Stomach (tissue), 9 donors: ENCODE results near the gene SIGLEC7. TPM values are rescaled to one million over a fixed set of nuclear protein-coding genes. Genes with fewer than 3 reads are reported as not detected.

Source experiments
- DNase-seq, 2 donors: peaks; one replicate each; pipeline versions ENCODE4 v3.0.0 to v3.0.0-alpha.2; 2013 to 2019
- H3K27ac ChIP-seq, 5 donors: fragments of 200-600 bp in 4 of 5; sonication (generic) in 4 of 5; one replicate each; pipeline ENCODE4 v1.5.1; 2013 to 2019; ENCODE audit warnings: mild to moderate bottlenecking in 1 of 5, moderate library complexity in 1 of 5
- H3K27me3 ChIP-seq, 3 donors: fragments of 200-600 bp; sonication (generic); one replicate each; pipeline ENCODE4 v1.5.1; 2017 to 2019; ENCODE audit warnings: mixed run types in 1 of 3
- H3K36me3 ChIP-seq, 4 donors: fragments of 200-600 bp; sonication (generic); 1 replicate in 3 of 4; 2 replicates in 1 of 4; pipeline ENCODE4 v1.5.1; 2016 to 2019
- H3K4me1 ChIP-seq, 4 donors: fragments of 200-600 bp; sonication (generic); one replicate each; pipeline ENCODE4 v1.5.1; 2016 to 2019
- H3K4me3 ChIP-seq, 4 donors: fragments of 200-600 bp; sonication (generic) in 3 of 4; one replicate each; pipeline ENCODE4 v1.5.1; 2016 to 2019; ENCODE audit warnings: mild to moderate bottlenecking in 1 of 4
- H3K9me3 ChIP-seq, 4 donors: fragments of 200-600 bp; sonication (generic); one replicate each; pipeline ENCODE4 v1.5.1; 2016 to 2019
- CTCF ChIP-seq, 7 experiments: fragments of 450-650 bp in 4 of 7; fragments of 200-600 bp in 3 of 7; sonication (generic) in 3 of 7; IDR thresholded peaks; one replicate each; pipeline ENCODE4 v1.5.1; 2016 to 2019; ENCODE audit warnings: antibody characterized with exemption in 7 of 7, control low read depth in 2 of 7, mild to moderate bottlenecking in 1 of 7
- EP300 ChIP-seq: sonication (generic); formaldehyde crosslinking; IDR thresholded peaks from one replicate; pipeline ENCODE4 v1.6.1; 2017; ENCODE audit warnings: antibody characterized with exemption
- POLR2A ChIP-seq, 4 donors: fragments of 450-650 bp; IDR thresholded peaks; one replicate each; pipeline ENCODE4 v1.6.1; 2016; ENCODE audit warnings: antibody characterized with exemption in 4 of 4, control low read depth in 2 of 4, mild to moderate bottlenecking in 1 of 4, moderate library complexity in 1 of 4
- POLR2AphosphoS5 ChIP-seq, 3 donors: sonication (generic); formaldehyde crosslinking; IDR thresholded peaks; one replicate each; pipeline ENCODE4 v1.6.1; 2016; ENCODE audit warnings: antibody characterized with exemption in 3 of 3
- WGBS, 5 donors: extraction: QIAGEN DNeasy Blood & Tissue Kit in 3 of 5; methylation state at CpG; one replicate each; pipeline versions ENCODE4 v1.1.5 to v1.1.7; 2013 to 2018; 5-methylcytosine and 5-hydroxymethylcytosine counted together
- intact Hi-C: fragments of 100-400 bp; cut with DNase I; formaldehyde crosslinking; loops from one replicate; pipeline ENCODE4 v1.15.1; 2023; ENCODE audit warnings: low total_unique reads
- polyA plus RNA-seq, 3 donors: library from polyadenylated mRNA; stranded (reverse); fragments of 200-250 nt; gene quantifications; one replicate each; pipeline ENCODE4 v1.2.3, GENCODE V29; 2013
- total RNA-seq, 5 donors: library from RNA; depleted of rRNA; stranded (reverse); fragments of >200 nt; gene quantifications; one replicate each; pipeline versions ENCODE4 v1.1.0 to v1.2.3, GENCODE V29; 2014 to 2016
- donor health status: healthy with polysubstance abuse.
- donor health status: Bipolar disorder and iron deficiency.
- donor health status: healthy.

Gene SIGLEC7
- total and polyA plus RNA-seq, 8 donors = 0.18 to 1.8 (median 0.90) TPM; not detected in 4

GRCh38 chr19:51124729-51125128 is 17.4 kb upstream of the SIGLEC7 start, which contains the start of gene SIGLEC9:
Gene SIGLEC9, plus strand, starts transcription at chr19:51124906. Its CDS starts 69 bp downstream, at chr19:51124975.
- peak within 1 kb of the TSS in 4 of 5 donors; percentile 13 to 81 (median 68) for H3K27ac ChIP-seq
- no peak for TF ChIP-seq CTCF (IDR thresholded peaks at IDR 0.05)
- no peak for TF ChIP-seq EP300
- TF ChIP-seq POLR2AphosphoS5 (IDR thresholded peaks at IDR 0.05) = no peak
- no peak for TF ChIP-seq POLR2A (IDR thresholded peaks at IDR 0.05)
- WGBS, 5 donors = 59 to 73% (median 65%) methylated on average over 11 to 14 of the region's 14 CpGs

GRCh38 chr19:51125421-51126075 is 16.6 kb upstream of the SIGLEC7 start:
- Histone ChIP-seq H3K27me3 (peaks cover 0 to 38% (median 0%) of the 10 kb centered on the region in 3 donors), H3K36me3 (no peaks in the 10 kb centered on the region), H3K4me1 (peaks cover 0 to 11% (median 4%) of the 10 kb centered on the region in 4 donors), H3K4me3 (peak overlapping the region in 3 of 4 donors; percentile 7 to 37 (median 27)), H3K9me3 (no peaks in the 10 kb centered on the region), H3K27ac (peak overlapping the region in 4 of 5 donors; percentile 13 to 81 (median 62))
- no peak for DNase-seq
- 86 to 91% (median 87%) methylated on average over 6 to 16 of the region's 16 CpGs for WGBS, 5 donors
- TF ChIP-seq POLR2AphosphoS5 (IDR thresholded peaks at IDR 0.05) (no peak), CTCF (IDR thresholded peaks at IDR 0.05) (no peak), EP300 (no peak), POLR2A (IDR thresholded peaks at IDR 0.05) (no peak)
- intact Hi-C loops = no loop called here

More at GRCh38 chr19:51124729-51125128, 17.4 kb upstream of the SIGLEC7 start, which contains the start of gene SIGLEC9:
- Histone ChIP-seq H3K36me3 (no peaks in the 10 kb centered on the region), H3K9me3 (no peaks in the 10 kb centered on the region), H3K4me3 (peak within 1 kb of the TSS in 3 of 4 donors; percentile 7 to 37 (median 27)), H3K4me1 (peaks cover 0 to 11% (median 4%) of the 10 kb centered on the region in 4 donors), H3K27me3 (peaks cover 0 to 38% (median 0%) of the 10 kb centered on the region in 3 donors)
- DNase-seq = peak in 1 of 2 donors; percentile 32
- intact Hi-C loops = no loop called here

GRCh38 chr19:51127032-51127431 is 15.1 kb upstream of the SIGLEC7 start:
- intact Hi-C loops = no loop called here
- no peak for DNase-seq
- no peaks in the 10 kb centered on the region for H3K36me3 ChIP-seq
- H3K4me3 ChIP-seq = peak overlapping the region in 2 of 4 donors; percentile 33 to 37
- WGBS, 5 donors = 55 to 79% (median 66%) methylated on average over 5 to 6 of the region's 6 CpGs
- peak overlapping the region in 2 of 5 donors; percentile 74 to 81 for H3K27ac ChIP-seq
- no peak for TF ChIP-seq EP300
- no peak for TF ChIP-seq CTCF (IDR thresholded peaks at IDR 0.05)
- no peak for TF ChIP-seq POLR2AphosphoS5 (IDR thresholded peaks at IDR 0.05)
- TF ChIP-seq POLR2A (IDR thresholded peaks at IDR 0.05) = no peak
- H3K27me3 ChIP-seq = peaks cover 0 to 38% (median 0%) of the 10 kb centered on the region in 3 donors
- H3K4me1 ChIP-seq = peaks cover 4 to 20% (median 9%) of the 10 kb centered on the region in 4 donors
- H3K9me3 ChIP-seq = no peaks in the 10 kb centered on the region

GRCh38 chr19:51127755-51128154 is 14.3 kb upstream of the SIGLEC7 start:
- Histone ChIP-seq H3K4me3 (peak overlapping the region in 1 of 4 donors; percentile 11), H3K4me1 (peaks cover 6 to 27% (median 12%) of the 10 kb centered on the region in 4 donors), H3K27ac (peak overlapping the region in 2 of 5 donors; percentile 25 to 81), H3K9me3 (no peaks in the 10 kb centered on the region), H3K27me3 (peaks cover 0 to 36% (median 0%) of the 10 kb centered on the region in 3 donors), H3K36me3 (no peaks in the 10 kb centered on the region)
- intact Hi-C loops = no loop called here
- WGBS, 5 donors = 52 to 78% (median 69%) methylated on average over 4 of the region's 4 CpGs
- DNase-seq = peak in 1 of 2 donors; percentile 27
- TF ChIP-seq POLR2A (IDR thresholded peaks at IDR 0.05) (no peak), POLR2AphosphoS5 (IDR thresholded peaks at IDR 0.05) (peak in 2 of 3 donors; percentile 9 to 22), CTCF (IDR thresholded peaks at IDR 0.05) (no peak), EP300 (no peak)
